K562 (cell line): Measurements from ENCODE around the gene DDC. TPM values are rescaled to one million over a fixed set of nuclear protein-coding genes. Genes with fewer than 3 reads are reported as not detected.

Experiments used
- ATAC-seq: fragments of 200-7000 bp; cut with Tn5 transposase; 3 replicates; pipeline ENCODE4 v1.9.1; 2020; ENCODE audit warnings: moderate library complexity
- BruUV-seq: library from RNA; stranded (reverse); fragments of 400-500 nt; replicated peaks from 2 replicates; lab custom pipeline; 2021; lab: Mats Ljungman, UMichigan
- CTCF ChIA-PET: fragments of 300-600 bp; formaldehyde crosslinking; extraction: SDS; loops from one replicate; lab custom pipeline; 2021; ENCODE audit warnings: low intra/inter-chr PET ratio; lab: Yijun Ruan, JAX
- POLR2A ChIA-PET: fragments of 300-600, 350-650 bp; sonication (Branson Sonifier 250); formaldehyde crosslinking; extraction: SDS; loops from one replicate; lab custom pipeline; 2021; ENCODE audit warnings: antibody characterized with exemption, inconsistent platforms; lab: Yijun Ruan, JAX
- DNase-seq, 4 experiments: peaks; one replicate each; pipeline versions ENCODE4 v3.0.0 to v3.0.0-alpha.2; 2011 to 2018; ENCODE audit warnings: low spot score in 3 of 4, mixed read lengths in 3 of 4; ENCODE audit errors: extremely low read depth in 1 of 4
- FAIRE-seq: peaks from 2 replicates; lab custom pipeline; 2011; peaks lifted over from hg19 to GRCh38; lab: Jason Lieb, UNC
- H2AFZ ChIP-seq: 2 replicates; pipeline ENCODE4 v1.6.0; 2011; ENCODE audit warnings: low read depth, low read length, control low read depth, inconsistent platforms
- H3K27ac ChIP-seq: fragments of 200-600 bp; 3 replicates; pipeline ENCODE4 v1.8.0; 2011; ENCODE audit warnings: low read depth, mild to moderate bottlenecking, control low read depth, inconsistent platforms, low read length, moderate library complexity, mixed read lengths; ENCODE audit errors: extremely low read depth
- H3K27me3 ChIP-seq, 2 experiments: fragments of 300-600 bp in 1 of 2; 2 replicates in 1 of 2; 3 replicates in 1 of 2; pipeline versions ENCODE4 v1.6.0 to v1.8.0; 2011; ENCODE audit warnings: inconsistent platforms in 2 of 2, low read length in 2 of 2, mild to moderate bottlenecking in 1 of 2, mixed read lengths in 1 of 2, moderate library complexity in 1 of 2; ENCODE audit not compliant: control insufficient read depth in 2 of 2, insufficient read depth in 2 of 2
- H3K36me3 ChIP-seq: fragments of 300-600 bp; 3 replicates; pipeline ENCODE4 v1.8.0; 2011; ENCODE audit warnings: mild to moderate bottlenecking, low read length, inconsistent platforms; ENCODE audit not compliant: control insufficient read depth, insufficient read depth
- H3K4me1 ChIP-seq, 2 experiments: fragments of 200-600 bp in 1 of 2; replicated peaks in 1 of 2; 2 replicates in 1 of 2; 3 replicates in 1 of 2; pipeline versions ENCODE4 v1.5.1 to v1.8.0; 2011; ENCODE audit warnings: inconsistent platforms in 2 of 2, low read length in 2 of 2, mild to moderate bottlenecking in 1 of 2, mixed read lengths in 1 of 2, moderate library complexity in 1 of 2; ENCODE audit not compliant: control insufficient read depth in 2 of 2, insufficient read depth in 2 of 2
- H3K4me2 ChIP-seq: 2 replicates; pipeline ENCODE4 v1.6.1; 2011; ENCODE audit warnings: low read length, control low read depth, inconsistent platforms, mixed read lengths; ENCODE audit not compliant: insufficient read depth
- H3K4me3 ChIP-seq: fragments of 200-600 bp; sonication (generic), shearing (Covaris generic); 2 replicates; pipeline ENCODE4 v1.5.1; 2016; ENCODE audit warnings: control low read depth, inconsistent platforms
- H3K79me2 ChIP-seq: fragments of 200-600 bp; 3 replicates; pipeline ENCODE4 v1.8.0; 2011; ENCODE audit warnings: low read length, inconsistent platforms; ENCODE audit not compliant: control insufficient read depth, insufficient read depth
- H3K9ac ChIP-seq, 2 experiments: 2 replicates each; pipeline versions ENCODE4 v1.6.0 to v1.6.1; 2011; ENCODE audit warnings: low read depth in 2 of 2, low read length in 2 of 2, control low read depth in 1 of 2, inconsistent platforms in 1 of 2, mild to moderate bottlenecking in 1 of 2, mixed read lengths in 1 of 2; ENCODE audit not compliant: insufficient read depth in 1 of 2
- H3K9me1 ChIP-seq: one replicate; pipeline ENCODE4 v1.6.0; 2011; ENCODE audit warnings: inconsistent platforms, mild to moderate bottlenecking, low read length, moderate library complexity; ENCODE audit not compliant: control insufficient read depth, insufficient read depth
- H3K9me3 ChIP-seq: replicated peaks from 2 replicates; pipeline ENCODE4 v1.5.1; 2011; ENCODE audit warnings: low read depth, low read length, inconsistent platforms; ENCODE audit not compliant: control insufficient read depth, insufficient read depth
- H4K20me1 ChIP-seq: replicated peaks from 2 replicates; pipeline ENCODE4 v1.6.1; 2011; ENCODE audit warnings: low read length, inconsistent platforms, mixed read lengths; ENCODE audit not compliant: control insufficient read depth, insufficient read depth
- FOXP1 ChIP-seq: sonication (generic); formaldehyde crosslinking; IDR thresholded peaks from 2 replicates; pipeline ENCODE4 v1.8.0; 2022; ENCODE audit warnings: mild to moderate bottlenecking, missing genetic modification reagents
- HNRNPL ChIP-seq: fragments of 200-400 bp; formaldehyde crosslinking; IDR thresholded peaks from 2 replicates; pipeline ENCODE4 v1.6.1; 2017; ENCODE audit warnings: low read depth, mild to moderate bottlenecking, low read length
- JUNB ChIP-seq: fragments of 450-650 bp; formaldehyde crosslinking; conservative IDR thresholded peaks from 2 replicates; pipeline ENCODE4 v1.4.0; 2020; ENCODE audit warnings: mild to moderate bottlenecking
- KDM1A ChIP-seq, 2 experiments: fragments of 450-650 bp; IDR thresholded peaks; 2 replicates each; pipeline ENCODE4 v1.6.1; 2016; ENCODE audit warnings: mild to moderate bottlenecking in 2 of 2
- RBM14 ChIP-seq: fragments of 200-400 bp; formaldehyde crosslinking; IDR thresholded peaks from 2 replicates; pipeline ENCODE4 v1.6.1; 2018; ENCODE audit warnings: low read depth, mild to moderate bottlenecking, low read length, moderate library complexity, borderline replicate concordance; ENCODE audit not compliant: insufficient read depth
- SRSF3 ChIP-seq: fragments of 200-400 bp; formaldehyde crosslinking; IDR thresholded peaks from 2 replicates; pipeline ENCODE4 v1.6.1; 2016; ENCODE audit warnings: mild to moderate bottlenecking, low read length, moderate library complexity; ENCODE audit not compliant: insufficient read depth
- TFAP4 ChIP-seq: sonication (generic); formaldehyde crosslinking; IDR thresholded peaks from 2 replicates; pipeline ENCODE4 v1.8.0; 2022; ENCODE audit warnings: missing genetic modification reagents, mild to moderate bottlenecking, moderate library complexity, borderline replicate concordance
- ZBTB17 ChIP-seq: fragments of 450-650 bp; formaldehyde crosslinking; IDR thresholded peaks from 2 replicates; pipeline ENCODE4 v1.4.0; 2020; ENCODE audit warnings: mild to moderate bottlenecking
- ZNF830 ChIP-seq: fragments of 250-450 bp; sonication (Bioruptor Pico); IDR thresholded peaks from 2 replicates; pipeline ENCODE4 v1.5.0; 2021; ENCODE audit warnings: mild to moderate bottlenecking
- WGBS: fragments of 100-300 bp; shearing (Covaris generic); methylation state at CpG from one replicate; pipeline ENCODE4 v1.1.6; 2016; ENCODE audit warnings: low coverage, mixed read lengths; ENCODE audit not compliant: insufficient coverage; ENCODE audit errors: missing lambda C conversion rate; 5-methylcytosine and 5-hydroxymethylcytosine counted together
- in situ Hi-C: fragments of 300-500 bp; cut with MboI; formaldehyde crosslinking; loops from 4 replicates; pipeline ENCODE4 v1.15.0; 2018; ENCODE audit warnings: inconsistent platforms, mixed read lengths
- intact Hi-C: fragments of 100-400 bp; cut with micrococcal nuclease; formaldehyde crosslinking; loops from 2 replicates; pipeline ENCODE4 v1.14.2; 2022
- polyA plus RNA-seq, 8 experiments: library from polyadenylated mRNA; depleted of rRNA in 4 of 8; stranded (reverse) in 5 of 8; unstranded in 3 of 8; fragments of >200 nt; fragmentation: Nextera tagmentation in 2 of 8; fragmentation: Illumina TruSeq in 1 of 8; extraction: Ambion mirVana in 2 of 8; extraction: Trizol in 1 of 8; gene quantifications; 2 replicates each; pipeline versions ENCODE4 v1.2.1 to v1.2.3, GENCODE V29; 2011 to 2014; ENCODE audit warnings: inconsistent platforms in 1 of 8, missing spikeins in 1 of 8
- total RNA-seq, 7 experiments: library from RNA; depleted of rRNA in 6 of 7; stranded (reverse); fragments of >200 nt in 6 of 7; fragmentation: Illumina TruSeq in 2 of 7; extraction: Trizol in 2 of 7; gene quantifications; 2 replicates each; pipeline versions ENCODE4 v1.2.1 to v1.2.3, GENCODE V29; 2011 to 2021; ENCODE audit warnings: low replicate concordance in 1 of 7
- TF ChIP-seq, protein P1 (sequence below): fragments of 450-650 bp; IDR thresholded peaks from 2 replicates; pipeline ENCODE4 v1.6.1; 2016; ENCODE audit warnings: low read depth
- TF ChIP-seq, protein P2 (sequence below): fragments of 450-650 bp; IDR thresholded peaks from 2 replicates; pipeline ENCODE4 v1.6.1; 2016; ENCODE audit warnings: missing biosample characterization, missing genetic modification characterization

DDC gene
- total and polyA plus RNA-seq, 9 of the 15 experiments (the other 6 are each of a cell fraction or from before 2014, with no cell fraction given): not detected

DNA sequence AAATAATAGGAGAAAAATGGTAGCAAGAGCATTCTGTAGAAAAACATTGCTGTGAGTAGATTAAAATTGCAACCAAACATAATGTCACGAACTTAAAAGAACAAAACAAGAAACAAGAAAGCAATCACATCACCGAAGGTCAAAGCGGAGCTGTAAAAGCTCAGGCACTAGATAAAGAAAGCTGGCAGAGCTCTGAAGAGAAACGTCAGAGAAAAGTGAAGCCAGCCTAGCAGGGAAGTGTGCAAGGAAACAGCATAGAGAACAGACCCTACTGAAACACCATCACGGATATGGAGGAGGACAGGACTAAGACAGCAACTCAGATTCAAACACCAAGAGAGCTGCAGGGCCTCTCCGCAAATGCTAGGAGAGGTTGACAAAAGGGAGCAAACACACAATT, 22.5 kb upstream of the DDC start:
- intact Hi-C loops: no loop called here
- H3K9ac ChIP-seq: no peak overlapping the region
- FAIRE-seq (no peak), ATAC-seq (no peak), DNase-seq (no peak)
- no peaks in the 10 kb centered on the region for H4K20me1 ChIP-seq
- in situ Hi-C loops: no loop called here
- H3K4me3 ChIP-seq: no peak overlapping the region
- H3K4me1 ChIP-seq: no peaks in the 10 kb centered on the region
- no peaks in the 10 kb centered on the region for H3K9me1 ChIP-seq
- H3K9me3 ChIP-seq: 0 out of 2 replicates have a peak, but pooled peaks cover 1% of the 10 kb centered on the region
- H2AFZ ChIP-seq: no peak overlapping the region
- BruUV-seq: no TSS peak
- POLR2A ChIA-PET: no interaction called here
- H3K4me2 ChIP-seq: no peak overlapping the region
- H3K36me3 ChIP-seq: peaks cover 8% of the 10 kb centered on the region; the same call in 2 of the 3 replicates
- 42% methylated on average over 6 of the region's 6 CpGs for WGBS
- CTCF ChIA-PET: no interaction called here
- no peaks in the 10 kb centered on the region; a peak in 2 of 5 replicates for H3K27me3 ChIP-seq
- TF ChIP-seq, protein P1, sequence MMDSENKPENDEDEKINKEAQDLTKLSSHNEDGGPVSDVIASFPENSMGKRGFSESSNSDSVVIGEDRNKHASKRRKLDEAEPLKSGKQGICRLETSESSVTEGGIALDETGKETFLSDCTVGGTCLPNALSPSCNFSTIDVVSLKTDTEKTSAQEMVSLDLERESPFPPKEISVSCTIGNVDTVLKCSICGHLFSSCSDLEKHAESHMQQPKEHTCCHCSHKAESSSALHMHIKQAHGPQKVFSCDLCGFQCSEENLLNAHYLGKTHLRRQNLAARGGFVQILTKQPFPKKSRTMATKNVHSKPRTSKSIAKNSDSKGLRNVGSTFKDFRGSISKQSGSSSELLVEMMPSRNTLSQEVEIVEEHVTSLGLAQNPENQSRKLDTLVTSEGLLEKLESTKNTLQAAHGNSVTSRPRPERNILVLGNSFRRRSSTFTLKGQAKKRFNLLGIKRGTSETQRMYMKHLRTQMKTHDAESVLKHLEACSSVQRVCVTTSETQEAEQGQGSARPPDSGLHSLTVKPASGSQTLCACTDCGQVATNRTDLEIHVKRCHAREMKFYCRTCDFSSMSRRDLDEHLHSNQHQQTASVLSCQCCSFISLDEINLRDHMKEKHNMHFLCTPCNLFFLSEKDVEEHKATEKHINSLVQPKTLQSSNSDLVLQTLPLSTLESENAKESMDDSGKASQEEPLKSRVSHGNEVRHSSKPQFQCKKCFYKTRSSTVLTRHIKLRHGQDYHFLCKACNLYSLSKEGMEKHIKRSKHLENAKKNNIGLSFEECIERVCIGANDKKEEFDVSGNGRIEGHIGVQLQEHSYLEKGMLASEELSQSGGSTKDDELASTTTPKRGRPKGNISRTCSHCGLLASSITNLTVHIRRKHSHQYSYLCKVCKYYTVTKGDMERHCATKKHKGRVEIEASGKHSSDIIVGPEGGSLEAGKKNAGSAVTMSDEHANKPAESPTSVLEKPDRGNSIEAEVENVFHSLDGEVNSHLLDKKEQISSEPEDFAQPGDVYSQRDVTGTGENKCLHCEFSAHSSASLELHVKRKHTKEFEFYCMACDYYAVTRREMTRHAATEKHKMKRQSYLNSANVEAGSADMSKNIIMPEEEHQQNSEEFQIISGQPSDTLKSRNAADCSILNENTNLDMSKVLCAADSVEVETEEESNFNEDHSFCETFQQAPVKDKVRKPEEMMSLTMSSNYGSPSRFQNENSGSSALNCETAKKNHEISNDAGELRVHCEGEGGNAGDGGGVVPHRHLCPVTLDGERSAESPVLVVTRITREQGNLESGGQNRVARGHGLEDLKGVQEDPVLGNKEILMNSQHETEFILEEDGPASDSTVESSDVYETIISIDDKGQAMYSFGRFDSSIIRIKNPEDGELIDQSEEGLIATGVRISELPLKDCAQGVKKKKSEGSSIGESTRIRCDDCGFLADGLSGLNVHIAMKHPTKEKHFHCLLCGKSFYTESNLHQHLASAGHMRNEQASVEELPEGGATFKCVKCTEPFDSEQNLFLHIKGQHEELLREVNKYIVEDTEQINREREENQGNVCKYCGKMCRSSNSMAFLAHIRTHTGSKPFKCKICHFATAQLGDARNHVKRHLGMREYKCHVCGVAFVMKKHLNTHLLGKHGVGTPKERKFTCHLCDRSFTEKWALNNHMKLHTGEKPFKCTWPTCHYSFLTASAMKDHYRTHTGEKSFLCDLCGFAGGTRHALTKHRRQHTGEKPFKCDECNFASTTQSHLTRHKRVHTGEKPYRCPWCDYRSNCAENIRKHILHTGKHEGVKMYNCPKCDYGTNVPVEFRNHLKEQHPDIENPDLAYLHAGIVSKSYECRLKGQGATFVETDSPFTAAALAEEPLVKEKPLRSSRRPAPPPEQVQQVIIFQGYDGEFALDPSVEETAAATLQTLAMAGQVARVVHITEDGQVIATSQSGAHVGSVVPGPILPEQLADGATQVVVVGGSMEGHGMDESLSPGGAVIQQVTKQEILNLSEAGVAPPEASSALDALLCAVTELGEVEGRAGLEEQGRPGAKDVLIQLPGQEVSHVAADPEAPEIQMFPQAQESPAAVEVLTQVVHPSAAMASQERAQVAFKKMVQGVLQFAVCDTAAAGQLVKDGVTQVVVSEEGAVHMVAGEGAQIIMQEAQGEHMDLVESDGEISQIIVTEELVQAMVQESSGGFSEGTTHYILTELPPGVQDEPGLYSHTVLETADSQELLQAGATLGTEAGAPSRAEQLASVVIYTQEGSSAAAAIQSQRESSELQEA: no peak
- TF ChIP-seq KDM1A (IDR thresholded peaks at IDR 0.05) (no peak), ZNF830 (CRISPR knock-in tag) (no peak), SRSF3 (no peak), TFAP4 (CRISPR knock-in tag) (no peak), ZBTB17 (CRISPR knock-in tag) (no peak), FOXP1 (CRISPR knock-in tag) (no peak), JUNB (no peak), HNRNPL (no peak), RBM14 (no peak)
- TF ChIP-seq, protein P2, sequence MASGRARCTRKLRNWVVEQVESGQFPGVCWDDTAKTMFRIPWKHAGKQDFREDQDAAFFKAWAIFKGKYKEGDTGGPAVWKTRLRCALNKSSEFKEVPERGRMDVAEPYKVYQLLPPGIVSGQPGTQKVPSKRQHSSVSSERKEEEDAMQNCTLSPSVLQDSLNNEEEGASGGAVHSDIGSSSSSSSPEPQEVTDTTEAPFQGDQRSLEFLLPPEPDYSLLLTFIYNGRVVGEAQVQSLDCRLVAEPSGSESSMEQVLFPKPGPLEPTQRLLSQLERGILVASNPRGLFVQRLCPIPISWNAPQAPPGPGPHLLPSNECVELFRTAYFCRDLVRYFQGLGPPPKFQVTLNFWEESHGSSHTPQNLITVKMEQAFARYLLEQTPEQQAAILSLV (tag): no peak
- H3K27ac ChIP-seq: no peak overlapping the region
- no peaks in the 10 kb centered on the region for H3K79me2 ChIP-seq
